Activated naive CD4-positive, alpha-beta T cell treated with anti-CD3 and anti-CD28 coated beads, Interleukin-2, amount 10 ng/mL, durations not matched to agents 5 hours and 36 hours (primary cell): ENCODE results near the gene SLC28A2. TPM values are rescaled to one million over a fixed set of nuclear protein-coding genes. Genes with fewer than 3 reads are reported as not detected.

Experiments
- total RNA-seq, 2 experiments: library from RNA; stranded (reverse); gene quantifications; one replicate each; pipeline ENCODE4 v1.2.3, GENCODE V29; 2021

The SLC28A2 gene
- total RNA-seq = not detected

GRCh38 chr15:45251888-45252287 lies at the start of gene SLC28A2:
Gene SLC28A2, plus strand, starts transcription at chr15:45252234. Its CDS starts 982 bp downstream, at chr15:45253216.

Other genes with a start within 250 kb of the SLC28A2 start
- 1 to 10 TPM; 5.7 to 6.0 TPM for gene SORD, start 229.0 kb upstream of the SLC28A2 start, total RNA-seq
- gene DUOX2, start 138.1 kb upstream of the SLC28A2 start, total RNA-seq = not detected
- gene DUOXA2, start 137.9 kb upstream of the SLC28A2 start, total RNA-seq = not detected
- not detected for gene DUOXA1, start 122.4 kb upstream of the SLC28A2 start, total RNA-seq
- not detected for gene DUOX1, start 122.2 kb upstream of the SLC28A2 start, total RNA-seq
- gene SHF, start 64.3 kb upstream of the SLC28A2 start, total RNA-seq = 1 to 10 TPM; 1.1 to 1.7 TPM
- under 1 TPM; 0.36 to 0.81 TPM for gene GATM, start 126.3 kb downstream of the SLC28A2 start, total RNA-seq